Measurements from ENCODE around the gene TPK1. TPM values are rescaled to one million over a fixed set of nuclear protein-coding genes. Genes with fewer than 3 reads are reported as not detected.

Gene TPK1
- total RNA-seq, 2 experiments from 2014 or later = 15.5 to 15.8 TPM

DNA sequence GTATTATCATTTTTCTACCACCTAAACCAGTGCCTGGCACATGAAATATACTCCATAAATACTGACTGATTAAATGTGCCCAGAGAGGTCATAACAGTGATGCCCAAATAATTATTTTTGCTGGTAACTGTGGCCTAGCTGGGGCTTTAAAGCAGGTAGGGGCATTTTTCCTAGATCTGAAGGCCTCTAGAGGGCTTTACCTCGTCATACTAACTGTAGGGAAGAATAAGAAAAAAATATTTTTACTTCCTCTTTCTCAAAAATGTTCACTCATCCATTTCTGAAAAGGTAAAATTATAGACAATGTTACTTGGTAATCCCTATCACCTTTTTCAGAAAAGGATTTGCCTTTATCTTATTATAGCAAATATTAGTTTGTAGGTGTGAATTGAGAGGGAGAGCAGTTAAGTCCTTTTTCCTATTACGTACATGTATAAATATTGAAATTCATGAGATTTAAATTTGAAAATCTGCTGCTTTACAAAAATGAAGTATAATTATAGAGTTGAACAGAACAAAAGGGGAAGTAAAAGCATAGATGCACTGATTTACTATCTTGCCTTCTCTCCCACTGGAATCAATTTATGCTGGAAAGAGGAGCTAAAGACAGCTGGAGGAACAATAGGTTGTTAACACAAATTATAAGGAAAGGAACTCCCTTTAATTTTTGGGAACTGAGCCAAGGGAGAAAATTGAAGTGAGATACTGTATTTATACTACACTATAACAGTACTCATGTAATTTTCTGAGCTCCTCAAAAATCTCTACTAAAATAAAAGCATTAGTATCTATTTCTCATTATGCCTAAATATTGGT lies 360.8 kb downstream of the TPK1 start:
- Mint-ChIP-seq H3K4me3 (no peak overlapping the region), H3K4me1 (ENCODE audit: low read depth) (no peaks in the 10 kb centered on the region), H3K36me3 (ENCODE audit: low read depth) (no peaks in the 10 kb centered on the region), H3K9me3 (no peaks in the 10 kb centered on the region), H3K27ac (no peak overlapping the region), H3K27me3 (no peaks in the 10 kb centered on the region)
- intact Hi-C loops (cut with micrococcal nuclease) = no loop called here
- ATAC-seq = no peak
- TF ChIP-seq, protein P1, sequence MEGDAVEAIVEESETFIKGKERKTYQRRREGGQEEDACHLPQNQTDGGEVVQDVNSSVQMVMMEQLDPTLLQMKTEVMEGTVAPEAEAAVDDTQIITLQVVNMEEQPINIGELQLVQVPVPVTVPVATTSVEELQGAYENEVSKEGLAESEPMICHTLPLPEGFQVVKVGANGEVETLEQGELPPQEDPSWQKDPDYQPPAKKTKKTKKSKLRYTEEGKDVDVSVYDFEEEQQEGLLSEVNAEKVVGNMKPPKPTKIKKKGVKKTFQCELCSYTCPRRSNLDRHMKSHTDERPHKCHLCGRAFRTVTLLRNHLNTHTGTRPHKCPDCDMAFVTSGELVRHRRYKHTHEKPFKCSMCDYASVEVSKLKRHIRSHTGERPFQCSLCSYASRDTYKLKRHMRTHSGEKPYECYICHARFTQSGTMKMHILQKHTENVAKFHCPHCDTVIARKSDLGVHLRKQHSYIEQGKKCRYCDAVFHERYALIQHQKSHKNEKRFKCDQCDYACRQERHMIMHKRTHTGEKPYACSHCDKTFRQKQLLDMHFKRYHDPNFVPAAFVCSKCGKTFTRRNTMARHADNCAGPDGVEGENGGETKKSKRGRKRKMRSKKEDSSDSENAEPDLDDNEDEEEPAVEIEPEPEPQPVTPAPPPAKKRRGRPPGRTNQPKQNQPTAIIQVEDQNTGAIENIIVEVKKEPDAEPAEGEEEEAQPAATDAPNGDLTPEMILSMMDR (IDR thresholded peaks at IDR 0.05) = no peak
- ChIA-PET POLR2A (interaction anchor here (0.6 kb wide), 1 partner anchor 1602 kb away, joined by 3 read pairs; no protein-coding TSS in a partner anchor), CTCF (no interaction called here)
- no peak for DNase-seq

- Mint-ChIP-seq H3K4me1 (ENCODE audit: low read depth) (no peaks in the 10 kb centered on the region), H3K27me3 (no peaks in the 10 kb centered on the region), H3K36me3 (ENCODE audit: low read depth) (no peaks in the 10 kb centered on the region), H3K4me3 (no peak overlapping the region), H3K27ac (no peak overlapping the region), H3K9me3 (no peaks in the 10 kb centered on the region)
- intact Hi-C loops (cut with micrococcal nuclease) = no loop called here
- CTCF ChIA-PET = interaction anchor here (1.3 kb wide), 1 partner anchor 40 kb away, joined by 3 read pairs; no protein-coding TSS in a partner anchor
- ATAC-seq = no peak
- TF ChIP-seq, protein P1 (IDR thresholded peaks at IDR 0.05) = no peak
- no peak for DNase-seq
- POLR2A ChIA-PET = no interaction called here
Measured at GRCh38 chr7:144474363-144474762, 361.5 kb downstream of the TPK1 start.

GRCh38 chr7:144473908-144474307 lies 361.9 kb downstream of the TPK1 start:
- Mint-ChIP-seq H3K27me3 (no peaks in the 10 kb centered on the region), H3K4me1 (ENCODE audit: low read depth) (no peaks in the 10 kb centered on the region), H3K4me3 (no peak overlapping the region), H3K27ac (no peak overlapping the region), H3K36me3 (ENCODE audit: low read depth) (no peaks in the 10 kb centered on the region), H3K9me3 (no peaks in the 10 kb centered on the region)
- ATAC-seq (no peak), DNase-seq (no peak)
- POLR2A ChIA-PET = no interaction called here
- CTCF ChIA-PET = interaction anchor here (1.3 kb wide), 1 partner anchor 40 kb away, joined by 3 read pairs; no protein-coding TSS in a partner anchor
- intact Hi-C loops (cut with micrococcal nuclease) = no loop called here
- TF ChIP-seq, protein P1 (IDR thresholded peaks at IDR 0.05) = no peak

DNA sequence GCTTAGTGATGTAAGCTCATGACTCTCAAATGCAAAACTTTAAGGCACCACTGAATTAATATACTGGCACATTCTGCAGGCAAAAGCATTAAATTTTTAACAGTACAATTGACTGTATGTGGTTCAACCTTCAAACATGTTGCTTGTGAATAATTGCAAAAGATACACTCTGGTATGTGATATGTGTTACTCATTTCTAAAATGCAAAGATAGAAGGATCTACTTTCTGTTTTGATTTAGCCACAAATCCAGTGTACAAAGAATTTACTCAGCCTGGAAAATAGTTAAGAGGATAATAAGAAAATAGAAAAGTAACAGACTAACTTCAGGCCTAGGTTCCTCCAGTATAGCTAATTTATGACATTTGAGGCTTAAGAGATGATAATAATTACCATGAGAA lies 365.8 kb downstream of the TPK1 start:
- no peaks in the 10 kb centered on the region for H3K27me3 Mint-ChIP-seq
- ATAC-seq (no peak), DNase-seq (no peak)
- ChIA-PET POLR2A (no interaction called here), CTCF (no interaction called here)
- TF ChIP-seq, protein P1 (IDR thresholded peaks at IDR 0.05) = no peak
- H3K4me3 Mint-ChIP-seq = no peak overlapping the region
- H3K27ac Mint-ChIP-seq = no peak overlapping the region
- H3K9me3 Mint-ChIP-seq = peaks cover 8% of the 10 kb centered on the region
- intact Hi-C loops (cut with micrococcal nuclease) = no loop called here
- peaks cover 10% of the 10 kb centered on the region for H3K36me3 Mint-ChIP-seq (ENCODE audit: low read depth)
- H3K4me1 Mint-ChIP-seq (ENCODE audit: low read depth) = no peaks in the 10 kb centered on the region

GRCh38 chr7:144468990-144469732 lies 366.7 kb downstream of the TPK1 start:
- POLR2A ChIA-PET = no interaction called here
- intact Hi-C loops (cut with micrococcal nuclease) = no loop called here
- Mint-ChIP-seq H3K27me3 (no peaks in the 10 kb centered on the region), H3K4me3 (no peak overlapping the region), H3K9me3 (peaks cover 10% of the 10 kb centered on the region), H3K4me1 (ENCODE audit: low read depth) (no peaks in the 10 kb centered on the region), H3K27ac (no peak overlapping the region), H3K36me3 (ENCODE audit: low read depth) (peaks cover 18% of the 10 kb centered on the region)
- CTCF ChIA-PET = no interaction called here
- TF ChIP-seq, protein P1 (IDR thresholded peaks at IDR 0.05) = no peak
- no peak for ATAC-seq
- no peak for DNase-seq
